ENCODE measurements around the gene CFLAR.

CFLAR gene

DNA sequence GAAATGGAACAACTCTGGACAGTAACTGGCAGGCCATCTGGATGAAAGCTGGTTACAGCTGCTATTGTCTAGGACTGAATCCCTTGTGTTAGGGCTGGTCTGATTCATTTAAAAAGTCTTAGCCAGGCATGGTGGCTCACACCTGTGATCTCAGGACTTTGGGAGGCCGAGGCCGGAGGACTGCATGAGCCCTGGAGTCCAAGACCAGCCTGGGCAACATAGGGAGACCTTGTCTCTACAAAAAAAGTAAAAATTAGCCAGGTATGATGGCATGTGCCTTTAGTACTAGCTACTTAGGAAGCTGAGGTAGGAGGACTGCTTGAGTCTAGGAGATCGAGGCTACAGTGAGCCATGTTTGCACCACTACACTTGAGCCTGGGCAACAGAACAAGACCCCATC lies 15.5 kb upstream of the CFLAR start:
- no peaks in the 10 kb centered on the region for H3F3A ChIP-seq (ENCODE audit: insufficient read depth, low read length)
- no peaks in the 10 kb centered on the region for H3K36me3 ChIP-seq (replicated peaks; ENCODE audit: insufficient read depth, low read length)
- H3K4me1 ChIP-seq (ENCODE audit: low read length), result no peaks in the 10 kb centered on the region
- H3K79me2 ChIP-seq (ENCODE audit: low read length), result no peaks in the 10 kb centered on the region
- no peak overlapping the region for H3K4me2 ChIP-seq (ENCODE audit: low read depth, low read length)
- no peaks in the 10 kb centered on the region for H3K9me2 ChIP-seq (replicated peaks; ENCODE audit: insufficient read depth, low read length)
- H4K20me1 ChIP-seq (ENCODE audit: insufficient read depth, low read length), result no peaks in the 10 kb centered on the region
- H3K9ac ChIP-seq (ENCODE audit: low read length), result no peak overlapping the region
- TF ChIP-seq EZH2 (optimal IDR thresholded peaks at IDR 0.05; ENCODE audit: low read depth, low read length), result no peak
- TF ChIP-seq, protein P1, sequence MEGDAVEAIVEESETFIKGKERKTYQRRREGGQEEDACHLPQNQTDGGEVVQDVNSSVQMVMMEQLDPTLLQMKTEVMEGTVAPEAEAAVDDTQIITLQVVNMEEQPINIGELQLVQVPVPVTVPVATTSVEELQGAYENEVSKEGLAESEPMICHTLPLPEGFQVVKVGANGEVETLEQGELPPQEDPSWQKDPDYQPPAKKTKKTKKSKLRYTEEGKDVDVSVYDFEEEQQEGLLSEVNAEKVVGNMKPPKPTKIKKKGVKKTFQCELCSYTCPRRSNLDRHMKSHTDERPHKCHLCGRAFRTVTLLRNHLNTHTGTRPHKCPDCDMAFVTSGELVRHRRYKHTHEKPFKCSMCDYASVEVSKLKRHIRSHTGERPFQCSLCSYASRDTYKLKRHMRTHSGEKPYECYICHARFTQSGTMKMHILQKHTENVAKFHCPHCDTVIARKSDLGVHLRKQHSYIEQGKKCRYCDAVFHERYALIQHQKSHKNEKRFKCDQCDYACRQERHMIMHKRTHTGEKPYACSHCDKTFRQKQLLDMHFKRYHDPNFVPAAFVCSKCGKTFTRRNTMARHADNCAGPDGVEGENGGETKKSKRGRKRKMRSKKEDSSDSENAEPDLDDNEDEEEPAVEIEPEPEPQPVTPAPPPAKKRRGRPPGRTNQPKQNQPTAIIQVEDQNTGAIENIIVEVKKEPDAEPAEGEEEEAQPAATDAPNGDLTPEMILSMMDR (IDR thresholded peaks at IDR 0.05; ENCODE audit: low read length), result no peak
- no peak for TF ChIP-seq EZH2phosphoT487 (IDR thresholded peaks at IDR 0.05; ENCODE audit: low read length)
- no peak overlapping the region for H3K27ac ChIP-seq (ENCODE audit: low read length)
- DNase-seq, result no peak
- no peak overlapping the region for H3K4me3 ChIP-seq (ENCODE audit: low read length)
- H3K27me3 ChIP-seq (replicated peaks; ENCODE audit: insufficient read depth, low read length), result no peaks in the 10 kb centered on the region
- no peak overlapping the region for H2AFZ ChIP-seq (ENCODE audit: low read length)
- no peaks in the 10 kb centered on the region for H3K9me3 ChIP-seq (replicated peaks; ENCODE audit: insufficient read depth, low read length)

GRCh38 chr2:201105759-201106158 lies 10.2 kb upstream of the CFLAR start:
- Histone ChIP-seq H4K20me1 (ENCODE audit: insufficient read depth, low read length) (no peaks in the 10 kb centered on the region), H3K27ac (ENCODE audit: low read length) (no peak overlapping the region), H3K79me2 (ENCODE audit: low read length) (no peaks in the 10 kb centered on the region), H3K9ac (ENCODE audit: low read length) (no peak overlapping the region), H3K4me2 (ENCODE audit: low read depth, low read length) (no peak overlapping the region), H3K9me3 (replicated peaks; ENCODE audit: insufficient read depth, low read length) (no peaks in the 10 kb centered on the region), H3K9me2 (replicated peaks; ENCODE audit: insufficient read depth, low read length) (no peaks in the 10 kb centered on the region), H2AFZ (ENCODE audit: low read length) (no peak overlapping the region), H3K4me1 (ENCODE audit: low read length) (no peaks in the 10 kb centered on the region), H3F3A (ENCODE audit: insufficient read depth, low read length) (no peaks in the 10 kb centered on the region), H3K36me3 (replicated peaks; ENCODE audit: insufficient read depth, low read length) (no peaks in the 10 kb centered on the region), H3K27me3 (replicated peaks; ENCODE audit: insufficient read depth, low read length) (no peaks in the 10 kb centered on the region), H3K4me3 (ENCODE audit: low read length) (no peak overlapping the region)
- TF ChIP-seq EZH2 (optimal IDR thresholded peaks at IDR 0.05; ENCODE audit: low read depth, low read length) (no peak), EZH2phosphoT487 (IDR thresholded peaks at IDR 0.05; ENCODE audit: low read length) (no peak)
- TF ChIP-seq, protein P1 (IDR thresholded peaks at IDR 0.05; ENCODE audit: low read length), result no peak
- no peak for DNase-seq

DNA sequence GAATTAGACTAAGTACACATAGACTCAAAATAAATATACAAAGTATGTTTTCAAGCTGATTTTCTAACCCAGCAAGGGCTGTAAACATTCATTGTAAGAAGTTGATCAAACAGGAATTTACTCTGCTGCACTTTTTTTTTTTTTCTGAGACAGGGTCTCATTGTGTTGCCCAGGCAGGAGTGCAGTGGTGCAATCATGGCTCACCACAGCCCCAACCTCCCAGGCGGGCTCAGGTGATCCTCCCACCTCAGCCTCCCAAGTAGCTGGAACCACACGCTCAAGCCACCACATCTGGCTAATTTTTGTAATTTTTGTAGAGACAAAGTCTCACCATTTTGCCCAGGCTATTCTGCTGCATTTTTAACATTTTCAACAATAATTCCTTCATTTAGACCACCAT lies 8.3 kb upstream of the CFLAR start:
- Histone ChIP-seq H3K9me3 (replicated peaks; ENCODE audit: insufficient read depth, low read length) (no peaks in the 10 kb centered on the region), H3K79me2 (ENCODE audit: low read length) (no peaks in the 10 kb centered on the region), H3K27ac (ENCODE audit: low read length) (no peak overlapping the region), H3K36me3 (replicated peaks; ENCODE audit: insufficient read depth, low read length) (no peaks in the 10 kb centered on the region), H4K20me1 (ENCODE audit: insufficient read depth, low read length) (no peaks in the 10 kb centered on the region), H3K9me2 (replicated peaks; ENCODE audit: insufficient read depth, low read length) (no peaks in the 10 kb centered on the region), H3K4me2 (ENCODE audit: low read depth, low read length) (no peak overlapping the region), H3K4me3 (ENCODE audit: low read length) (no peak overlapping the region), H3K9ac (ENCODE audit: low read length) (no peak overlapping the region), H3F3A (ENCODE audit: insufficient read depth, low read length) (no peaks in the 10 kb centered on the region), H2AFZ (ENCODE audit: low read length) (no peak overlapping the region), H3K27me3 (replicated peaks; ENCODE audit: insufficient read depth, low read length) (no peaks in the 10 kb centered on the region), H3K4me1 (ENCODE audit: low read length) (no peaks in the 10 kb centered on the region)
- no peak for DNase-seq
- TF ChIP-seq EZH2 (optimal IDR thresholded peaks at IDR 0.05; ENCODE audit: low read depth, low read length) (no peak), EZH2phosphoT487 (IDR thresholded peaks at IDR 0.05; ENCODE audit: low read length) (no peak)
- TF ChIP-seq, protein P1 (IDR thresholded peaks at IDR 0.05; ENCODE audit: low read length), result no peak
